GM21619 (cell line): ENCODE measurements around the gene ALKBH3.

Experiments
- ATAC-seq: cut with Tn5 transposase; IDR thresholded peaks from one replicate; pipeline ENCODE4 v1.9.1; 2021; ENCODE audit not compliant: unreplicated experiment

Gene ALKBH3

GRCh38 chr11:43894546-43894945 lies 13.9 kb downstream of the ALKBH3 start:
- ATAC-seq = no peak

- no peak for ATAC-seq
These were observed 15.0 kb downstream of the ALKBH3 start for GRCh38 chr11:43895601-43896000.

GRCh38 chr11:43898574-43898973 lies 17.9 kb downstream of the ALKBH3 start:
- ATAC-seq = no peak

- ATAC-seq = no peak
These were observed 18.5 kb downstream of the ALKBH3 start for GRCh38 chr11:43899094-43899493.

GRCh38 chr11:43901551-43901950 lies 20.9 kb downstream of the ALKBH3 start:
- no peak for ATAC-seq

GRCh38 chr11:43903078-43903477 lies 22.4 kb downstream of the ALKBH3 start:
- no peak for ATAC-seq

GRCh38 chr11:43903969-43904368 lies 23.3 kb downstream of the ALKBH3 start:
- no peak for ATAC-seq

- ATAC-seq = no peak
These were observed 24.3 kb downstream of the ALKBH3 start for GRCh38 chr11:43904742-43905535.

- no peak for ATAC-seq
These were observed 25.2 kb downstream of the ALKBH3 start for GRCh38 chr11:43905813-43906241.

GRCh38 chr11:43907028-43907975 lies 26.7 kb downstream of the ALKBH3 start:
- ATAC-seq = peak; percentile 69

GRCh38 chr11:43908191-43908590 lies 27.6 kb downstream of the ALKBH3 start:
- no peak for ATAC-seq

- no peak for ATAC-seq
These were observed 28.1 kb downstream of the ALKBH3 start for GRCh38 chr11:43908683-43909082.

- no peak for ATAC-seq
These were observed 33.3 kb downstream of the ALKBH3 start for GRCh38 chr11:43913829-43914380.

GRCh38 chr11:43914466-43914865 lies 33.8 kb downstream of the ALKBH3 start:
- ATAC-seq = no peak

GRCh38 chr11:43916621-43917020 lies 36.0 kb downstream of the ALKBH3 start:
- ATAC-seq = no peak

- ATAC-seq = no peak
These were observed 37.2 kb downstream of the ALKBH3 start for GRCh38 chr11:43917851-43918250.

- no peak for ATAC-seq
These were observed 38.0 kb downstream of the ALKBH3 start for GRCh38 chr11:43918662-43919061.

GRCh38 chr11:43919852-43920597 lies 39.4 kb downstream of the ALKBH3 start:
- ATAC-seq = no peak

- peak; percentile 75 for ATAC-seq
These were observed 40.2 kb downstream of the ALKBH3 start for GRCh38 chr11:43920598-43921419.
